ENCODE results near the gene MED29. TPM values are rescaled to one million over a fixed set of nuclear protein-coding genes. Genes with fewer than 3 reads are reported as not detected.

The MED29 gene
- total RNA-seq, 1 donor from 2014 or later: 37.8 TPM

DNA sequence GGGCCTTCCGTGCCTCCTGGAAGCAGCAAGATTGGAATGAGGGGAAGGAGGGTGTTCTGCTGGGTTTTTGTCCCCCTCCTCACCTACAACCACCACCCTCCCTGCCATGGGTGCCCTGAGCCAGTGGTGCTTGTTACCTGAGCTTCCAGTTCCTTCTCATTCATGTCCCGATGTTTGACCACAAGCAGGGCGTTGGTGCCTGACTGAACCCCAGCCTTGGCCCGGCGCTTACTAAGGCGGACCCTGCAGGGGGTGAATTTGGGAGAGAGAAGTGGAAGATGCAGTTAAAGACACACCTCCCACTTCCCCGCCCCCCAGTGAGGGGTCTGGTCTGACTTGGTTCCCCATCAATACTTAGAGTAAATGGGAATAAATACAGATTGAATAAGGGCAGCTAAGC lies 4.6 kb upstream of the MED29 start:
- Histone ChIP-seq H3K4me3 (no peak overlapping the region), H3K27ac (no peak overlapping the region), H3K4me1 (peaks cover 14% of the 10 kb centered on the region), H3K9me3 (no peaks in the 10 kb centered on the region), H3K36me3 (peaks cover 0 to 61% of the 10 kb centered on the region in 2 donors), H3K27me3 (no peaks in the 10 kb centered on the region)
- DNase-seq (ENCODE audit: extremely low spot score in 2 of 2): no peak
- intact Hi-C loops (cut with DNase I): no loop called here
- TF ChIP-seq CTCF (IDR thresholded peaks at IDR 0.05) (no peak), POLR2AphosphoS5 (IDR thresholded peaks at IDR 0.05; ENCODE audit: insufficient read depth in 1 of 2, low read depth in 1 of 2) (no peak)

DNA sequence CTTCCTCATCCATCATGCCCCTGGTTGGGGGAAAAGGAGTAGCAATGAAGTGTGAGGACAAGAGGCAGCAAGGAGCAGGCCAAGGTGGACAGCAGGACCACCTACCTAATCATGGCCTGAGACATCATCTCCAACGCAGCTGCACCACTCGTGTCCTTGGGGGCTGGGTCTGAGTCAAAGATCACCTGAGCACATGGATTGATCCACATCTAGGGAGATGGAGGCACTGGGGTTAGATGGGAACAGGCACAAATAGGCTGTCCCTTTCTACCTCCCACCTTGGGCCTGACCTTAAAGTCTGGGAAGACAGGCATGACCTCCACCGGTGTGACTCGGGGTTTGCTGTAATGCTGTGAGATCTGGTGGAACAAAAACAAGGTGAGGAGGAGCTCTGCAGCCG lies 2.5 kb upstream of the MED29 start:
- no peak overlapping the region for H3K4me3 ChIP-seq
- H3K4me1 ChIP-seq: peaks cover 29% of the 10 kb centered on the region
- H3K36me3 ChIP-seq: peaks cover 0 to 49% of the 10 kb centered on the region in 2 donors
- no peaks in the 10 kb centered on the region for H3K27me3 ChIP-seq
- DNase-seq (ENCODE audit: extremely low spot score in 2 of 2): no peak
- no peaks in the 10 kb centered on the region for H3K9me3 ChIP-seq
- H3K27ac ChIP-seq: peak overlapping the region; percentile 13
- no peak for TF ChIP-seq CTCF (IDR thresholded peaks at IDR 0.05)
- TF ChIP-seq POLR2AphosphoS5 (IDR thresholded peaks at IDR 0.05; ENCODE audit: insufficient read depth in 1 of 2, low read depth in 1 of 2): no peak
- no peak for TF ChIP-seq POLR2A (IDR thresholded peaks at IDR 0.05)
- intact Hi-C loops (cut with DNase I): no loop called here

GRCh38 chr19:39389631-39390414 lies 1.4 kb upstream of the MED29 start:
- TF ChIP-seq POLR2A (IDR thresholded peaks at IDR 0.05) (no peak), POLR2AphosphoS5 (IDR thresholded peaks at IDR 0.05; ENCODE audit: insufficient read depth in 1 of 2, low read depth in 1 of 2) (no peak), CTCF (IDR thresholded peaks at IDR 0.05) (no peak)
- peak overlapping the region; percentile 99 for H3K27ac ChIP-seq
- peaks cover 0 to 52% of the 10 kb centered on the region in 2 donors for H3K36me3 ChIP-seq
- H3K27me3 ChIP-seq: no peaks in the 10 kb centered on the region
- DNase-seq (ENCODE audit: extremely low spot score in 2 of 2): no peak
- peaks cover 33% of the 10 kb centered on the region for H3K4me1 ChIP-seq
- intact Hi-C loops (cut with DNase I): loop anchor here (10.0 kb wide), 1 partner anchor 145 kb away; the partner anchor contains the start of gene EID2B
- H3K4me3 ChIP-seq: peak overlapping the region; percentile 93 to 99
- H3K9me3 ChIP-seq: no peaks in the 10 kb centered on the region

- H3K36me3 ChIP-seq: peaks cover 0 to 46% of the 10 kb centered on the region in 2 donors
- no peaks in the 10 kb centered on the region for H3K27me3 ChIP-seq
- intact Hi-C loops (cut with DNase I): loop anchor here (10.0 kb wide), 1 partner anchor 144 kb away; the partner anchor contains the start of gene EID2B
- TF ChIP-seq POLR2AphosphoS5 (IDR thresholded peaks at IDR 0.05; ENCODE audit: insufficient read depth in 1 of 2, low read depth in 1 of 2): no peak
- no peak for TF ChIP-seq POLR2A (IDR thresholded peaks at IDR 0.05)
- TF ChIP-seq CTCF (IDR thresholded peaks at IDR 0.05): no peak
- H3K9me3 ChIP-seq: no peaks in the 10 kb centered on the region
- peak overlapping the region; percentile 93 to 99 for H3K4me3 ChIP-seq
- DNase-seq (ENCODE audit: extremely low spot score in 2 of 2): peak in 1 of 2 donors; percentile 92
- H3K27ac ChIP-seq: peak overlapping the region; percentile 99
- peaks cover 33% of the 10 kb centered on the region for H3K4me1 ChIP-seq
Measured at GRCh38 chr19:39390451-39390750, 777 bp upstream of the MED29 start.
